HG03025 (cell line): Measurements from ENCODE around the gene SURF4.
"Not testable (repeated sequence)": the region's sequence is repeated elsewhere in the genome, so short reads cannot be mapped to it uniquely, and the experiment has no call there.

Experiments
- ATAC-seq: cut with Tn5 transposase; IDR thresholded peaks from one replicate; pipeline ENCODE4 v1.9.1; 2021; ENCODE audit warnings: mild to moderate bottlenecking, moderate library complexity; ENCODE audit not compliant: unreplicated experiment, low FRiP score

Gene SURF4

DNA sequence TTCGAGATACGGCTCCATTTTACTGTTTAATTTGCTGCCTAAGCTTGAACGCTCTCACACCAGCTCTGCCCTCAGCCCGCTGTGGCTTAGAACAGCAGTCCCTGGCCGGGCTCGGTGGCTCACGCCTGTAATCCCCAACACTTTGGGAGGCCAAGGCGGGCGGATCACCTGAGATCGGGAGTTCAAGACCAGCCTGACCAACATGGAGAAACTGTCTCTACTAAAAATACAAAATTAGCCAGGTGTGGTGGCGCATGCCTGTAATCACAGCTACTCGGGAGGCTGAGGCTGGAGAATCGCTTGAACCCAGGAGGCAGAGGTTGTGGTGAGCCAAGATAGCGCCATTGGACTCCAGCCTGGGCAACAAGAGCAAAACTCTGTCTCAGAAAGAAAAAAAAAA lies 1.4 kb upstream of the SURF4 start:
- not testable (repeated sequence) for ATAC-seq

GRCh38 chr9:133375116-133375723 lies 640 bp downstream of the SURF4 start:
- peak; percentile 5 for ATAC-seq

DNA sequence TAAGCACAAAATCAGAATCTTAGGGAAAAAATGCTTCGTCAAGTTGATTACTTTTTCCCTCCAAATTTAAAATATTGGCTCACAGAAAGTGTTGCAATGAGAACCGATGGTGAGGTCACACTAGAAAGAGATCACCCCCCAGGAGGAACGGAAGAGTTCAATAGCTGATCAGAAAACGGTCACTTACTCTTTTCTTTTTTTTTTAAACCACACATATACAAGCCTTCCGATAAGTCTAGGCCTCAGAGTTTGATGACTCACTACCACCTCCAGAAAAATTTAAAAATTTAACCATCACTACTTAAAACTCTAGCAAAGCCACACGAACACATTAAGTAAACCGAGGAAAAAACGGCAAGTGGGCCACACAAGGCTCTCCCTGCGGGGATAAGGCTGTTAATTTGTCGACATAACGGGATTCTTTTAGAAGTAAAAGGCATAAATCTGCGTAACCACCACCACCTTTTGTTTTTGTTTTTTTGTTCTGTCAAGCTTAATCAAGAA lies 1.2 kb downstream of the SURF4 start:
- ATAC-seq = no peak

- ATAC-seq = no peak
These were observed 3.7 kb downstream of the SURF4 start for GRCh38 chr9:133372144-133372543.

DNA sequence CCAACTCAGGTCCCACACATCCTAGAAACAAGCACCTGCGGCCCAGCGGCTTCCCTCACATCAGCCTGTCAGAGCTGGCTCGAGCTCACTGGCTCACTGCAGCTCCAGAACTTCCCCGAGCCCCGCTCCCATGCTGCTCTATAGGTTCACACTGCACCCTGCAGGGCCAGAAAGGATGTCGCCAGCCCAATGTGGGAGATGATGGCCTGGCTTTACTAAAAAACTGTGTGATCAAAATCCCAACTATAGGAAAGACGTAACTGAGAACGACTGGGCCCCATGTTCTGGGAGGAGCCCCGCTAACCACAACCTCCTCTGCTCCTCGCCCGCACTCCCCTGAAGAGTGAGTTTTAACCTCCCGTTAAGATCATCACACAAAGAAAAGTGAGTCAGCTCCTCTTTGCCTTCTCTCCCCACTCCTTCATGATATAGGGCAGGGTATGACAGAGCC lies 4.6 kb downstream of the SURF4 start:
- no peak for ATAC-seq

DNA sequence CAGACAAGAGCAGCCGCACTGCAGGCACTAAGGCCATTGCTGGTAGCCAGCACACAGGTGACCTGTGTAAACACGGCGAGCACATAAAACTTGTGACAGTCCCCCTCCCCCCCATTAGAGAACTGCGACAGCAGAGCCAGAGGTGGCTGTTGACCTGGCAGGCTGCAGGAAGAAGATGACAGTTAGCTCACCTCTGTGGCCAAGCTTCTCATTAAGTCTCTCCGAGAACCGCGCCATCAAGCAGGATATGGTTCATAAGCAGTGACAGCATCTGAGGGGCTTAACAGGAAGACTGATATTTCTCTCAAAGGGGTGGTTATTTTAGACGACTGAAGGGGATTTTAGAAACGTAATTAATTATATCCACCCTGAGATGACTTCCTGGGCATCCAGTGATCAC lies 5.2 kb downstream of the SURF4 start:
- ATAC-seq = no peak

- ATAC-seq = no peak
These were observed 5.9 kb downstream of the SURF4 start for GRCh38 chr9:133369933-133370332.

DNA sequence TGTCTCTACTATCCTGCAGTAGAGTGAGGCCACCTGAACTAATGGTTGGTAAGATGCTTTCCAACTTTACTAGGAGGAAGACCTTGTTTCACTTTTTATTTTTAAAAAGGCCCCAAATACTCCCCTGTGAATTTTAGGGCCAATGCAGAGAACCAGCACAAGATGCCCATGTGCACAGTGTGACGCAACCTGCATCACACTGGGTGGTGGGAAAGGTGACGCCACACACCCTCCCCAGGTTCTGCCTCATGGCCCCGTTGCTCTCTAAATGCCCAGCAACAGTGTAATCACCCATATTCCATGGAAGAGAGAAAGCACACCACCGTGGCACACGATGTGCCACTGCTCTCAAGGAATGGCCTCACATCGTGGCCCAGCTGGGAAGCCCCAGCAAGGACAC lies 6.4 kb downstream of the SURF4 start:
- no peak for ATAC-seq

DNA sequence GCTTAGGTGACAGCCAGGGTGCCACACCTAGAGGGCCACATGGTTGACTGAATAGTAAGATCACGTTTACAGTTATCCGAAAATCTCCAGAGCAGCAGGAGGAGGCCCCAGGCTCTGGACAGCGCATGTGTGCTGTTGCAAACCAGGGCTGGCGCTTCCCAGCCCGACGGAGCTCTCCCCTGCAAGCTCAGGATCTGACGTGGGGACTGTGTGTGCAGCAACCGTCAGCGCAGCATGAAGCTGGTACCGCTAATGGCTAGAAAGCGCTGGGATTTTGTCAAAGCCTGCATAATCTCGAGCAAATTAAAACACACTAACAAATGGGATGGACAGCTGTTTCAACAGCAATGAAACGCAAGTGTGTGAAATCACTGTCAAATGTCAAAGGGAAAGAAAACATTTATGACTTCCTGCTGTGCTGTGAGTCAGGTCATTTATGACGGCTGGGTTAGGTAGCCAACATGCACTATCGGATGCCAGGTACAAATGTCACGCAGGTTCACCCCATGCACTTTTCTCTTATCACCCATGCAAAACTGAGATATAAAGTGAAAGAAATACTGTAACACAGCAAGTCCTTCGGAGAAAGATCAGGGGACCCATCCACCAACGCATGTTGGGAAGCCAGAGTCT lies 7.5 kb downstream of the SURF4 start:
- ATAC-seq = no peak

GRCh38 chr9:133367778-133368177 lies 8.1 kb downstream of the SURF4 start:
- ATAC-seq = no peak

GRCh38 chr9:133367221-133367620 lies 8.6 kb downstream of the SURF4 start:
- no peak for ATAC-seq

DNA sequence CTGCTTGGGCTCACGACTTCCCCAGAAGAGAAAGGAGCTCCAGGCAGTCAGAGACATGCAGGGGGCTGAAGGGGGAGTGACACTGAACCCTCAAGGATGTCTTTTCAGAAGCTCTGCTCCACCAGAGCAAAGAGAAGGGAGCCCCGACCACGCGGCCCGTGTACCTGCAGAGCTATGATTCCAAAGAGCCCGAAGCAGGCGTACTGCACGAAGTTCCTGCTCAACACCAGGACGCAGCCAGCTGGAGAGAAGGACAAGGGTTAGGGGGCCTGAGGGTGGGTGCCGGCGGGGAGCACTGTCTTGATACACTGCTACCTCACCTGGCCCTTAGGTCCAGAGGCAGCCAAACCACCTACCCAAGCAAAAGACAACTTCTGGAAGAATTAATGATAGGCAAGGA lies 9.4 kb downstream of the SURF4 start:
- ATAC-seq = no peak

DNA sequence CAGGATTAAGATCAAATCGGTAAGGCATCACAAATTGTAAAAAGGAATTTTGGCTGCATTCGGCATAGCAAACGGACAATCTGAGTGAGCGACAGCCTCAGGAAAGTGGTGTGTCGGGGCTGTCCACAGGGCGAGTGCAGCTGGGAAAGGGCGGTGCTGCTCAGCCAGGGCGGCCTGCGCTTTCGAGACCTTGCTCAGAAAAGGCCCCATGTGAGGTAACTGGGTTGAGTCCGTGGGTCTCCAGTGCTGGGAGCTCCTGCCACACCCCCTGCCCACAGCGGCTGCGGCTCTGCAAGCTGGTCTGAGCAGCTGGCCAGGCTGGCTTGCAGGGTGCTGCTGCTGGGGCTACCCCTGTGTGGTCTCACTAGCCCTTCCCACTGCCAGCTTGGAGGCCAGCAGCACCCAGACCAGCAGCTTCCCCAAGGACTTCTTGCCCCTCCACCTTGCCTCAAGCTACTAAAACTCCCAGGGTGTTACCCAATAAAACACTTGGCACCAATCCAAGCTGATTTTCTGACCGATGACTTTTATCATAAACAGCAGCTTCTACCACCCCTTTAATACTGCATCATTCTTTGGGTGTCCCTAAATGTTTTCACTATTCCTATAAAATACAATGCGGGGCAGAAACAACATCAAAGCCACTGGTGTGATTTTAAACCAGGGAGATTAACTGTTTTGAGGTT lies 13.4 kb downstream of the SURF4 start:
- ATAC-seq = no peak

DNA sequence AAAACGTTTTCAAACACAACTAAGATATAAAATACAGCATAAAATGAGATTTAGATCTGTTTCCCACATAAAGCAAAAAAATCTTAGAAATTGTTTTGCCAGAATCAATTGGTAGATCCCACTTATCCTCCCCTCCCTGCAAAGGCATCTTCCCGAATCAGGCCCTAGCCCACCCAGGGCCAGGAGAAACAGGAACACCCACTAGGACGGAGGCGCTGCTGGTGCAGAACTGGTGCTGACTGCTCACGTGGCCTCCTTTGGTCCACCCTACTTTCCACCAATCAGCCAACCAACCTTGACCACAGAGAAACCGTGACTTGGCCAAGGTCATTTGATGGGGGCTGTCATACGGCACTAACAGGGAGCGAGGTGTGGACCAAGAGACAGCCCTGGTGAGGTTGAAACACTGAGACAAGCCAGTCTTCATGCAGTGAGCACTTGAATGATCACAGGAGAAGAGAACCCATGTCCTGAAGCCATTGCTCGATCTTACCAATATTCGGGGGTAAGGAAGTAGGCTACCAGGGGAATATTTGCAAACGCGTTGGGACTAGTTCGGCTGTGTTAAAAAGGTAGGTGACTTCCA lies 14.3 kb downstream of the SURF4 start:
- no peak for ATAC-seq

DNA sequence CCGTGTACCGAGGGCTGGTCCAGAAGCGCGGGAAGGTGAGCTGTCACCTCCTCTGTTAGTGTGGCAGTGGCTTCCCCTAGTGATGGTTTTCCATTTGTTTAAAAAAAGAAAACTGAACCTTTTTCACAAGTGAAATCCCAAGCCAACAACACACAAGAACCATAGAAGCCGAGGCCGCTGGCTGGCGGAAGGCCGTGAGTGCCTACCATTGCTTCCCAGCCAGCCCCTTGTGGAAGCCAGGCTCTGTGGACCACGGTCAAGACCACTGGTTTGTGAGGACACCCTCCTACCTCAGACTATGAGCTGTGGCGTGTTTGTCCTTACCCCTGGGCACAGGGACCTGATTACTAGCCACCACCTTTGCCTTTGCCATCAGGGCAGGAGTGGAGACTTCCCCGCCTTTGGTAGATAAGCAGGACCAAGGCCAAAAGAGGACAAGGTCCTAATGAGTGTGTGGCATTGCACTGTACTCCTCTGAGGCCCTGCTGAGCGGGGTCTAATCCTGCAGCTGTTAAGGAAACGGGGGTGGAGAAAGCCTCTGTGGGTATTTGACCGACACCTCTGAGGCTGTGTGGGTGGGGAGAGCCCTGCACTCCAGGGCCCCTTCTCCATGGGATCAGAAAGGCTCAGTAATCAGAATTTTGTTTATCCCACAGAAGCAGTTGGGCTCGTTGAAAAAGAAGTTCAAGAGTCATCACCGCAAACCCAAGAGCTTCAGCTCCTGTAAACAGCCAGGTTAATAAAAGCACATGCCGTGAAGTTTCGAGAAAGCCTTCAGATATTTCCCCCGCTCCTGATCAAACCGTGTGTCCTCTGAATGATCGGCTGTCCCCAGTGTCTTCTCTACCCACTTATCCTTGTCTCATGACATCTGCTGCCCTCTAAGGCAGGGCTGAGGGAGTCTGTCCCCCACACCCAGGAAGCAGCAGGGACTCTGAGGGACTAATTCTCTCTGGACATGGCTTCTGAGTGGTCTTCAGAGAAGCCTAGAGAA lies 15.2 kb downstream of the SURF4 start:
- no peak for ATAC-seq

- ATAC-seq = no peak
These were observed 16.3 kb downstream of the SURF4 start for GRCh38 chr9:133359399-133360175.

- ATAC-seq = no peak
These were observed 18.2 kb downstream of the SURF4 start for GRCh38 chr9:133357656-133358055.

GRCh38 chr9:133356391-133357091 lies 19.3 kb downstream of the SURF4 start, which contains the start of the genes SURF1 and SURF2:
Gene SURF1, minus strand, starts transcription at chr9:133356487. Its CDS starts 34 bp downstream, at chr9:133356453.
Gene SURF2, plus strand, starts transcription at chr9:133356550. Its CDS starts 43 bp downstream, at chr9:133356593.
- ATAC-seq = peak; percentile 38
